HG02938 (cell line): ENCODE data around the gene LCE5A.
"Not testable (repeated sequence)": the region's sequence is repeated elsewhere in the genome, so short reads cannot be mapped to it uniquely, and the experiment has no call there.

Experiments
- ATAC-seq: cut with Tn5 transposase; IDR thresholded peaks from one replicate; pipeline ENCODE4 v1.9.1; 2021; ENCODE audit warnings: mild to moderate bottlenecking, moderate library complexity; ENCODE audit not compliant: unreplicated experiment

LCE5A gene

DNA sequence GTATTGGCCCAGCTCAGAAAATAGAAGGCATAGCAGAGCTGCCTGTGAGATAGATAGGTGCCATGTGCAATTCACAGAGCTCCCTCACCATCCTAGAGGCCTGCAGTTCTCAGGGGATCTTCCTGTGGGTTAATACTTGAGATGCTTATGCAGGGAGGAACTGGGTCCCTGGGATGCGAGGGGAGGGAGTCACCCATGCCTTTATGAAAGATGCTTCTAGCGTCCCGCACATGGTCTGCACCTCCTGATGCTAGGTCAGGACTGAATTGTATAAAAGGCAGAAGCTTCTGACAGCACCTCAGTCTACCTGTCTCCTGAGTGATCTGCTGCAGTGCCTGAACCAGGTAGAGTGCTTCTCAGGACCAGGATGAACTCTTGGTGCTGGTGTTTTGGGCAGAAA is at the start of gene LCE5A:
LCE5A (plus strand) TSS at position 301 of the 400 bp plus-strand sequence. CDS start 732 bp downstream, outside the sequence.
- no peak for ATAC-seq

- ATAC-seq, result no peak
Observed at GRCh38 chr1:152461544-152461943, 49.1 kb upstream of the LCE5A start.

GRCh38 chr1:152462636-152463035 is 48.0 kb upstream of the LCE5A start:
- ATAC-seq, result no peak

DNA sequence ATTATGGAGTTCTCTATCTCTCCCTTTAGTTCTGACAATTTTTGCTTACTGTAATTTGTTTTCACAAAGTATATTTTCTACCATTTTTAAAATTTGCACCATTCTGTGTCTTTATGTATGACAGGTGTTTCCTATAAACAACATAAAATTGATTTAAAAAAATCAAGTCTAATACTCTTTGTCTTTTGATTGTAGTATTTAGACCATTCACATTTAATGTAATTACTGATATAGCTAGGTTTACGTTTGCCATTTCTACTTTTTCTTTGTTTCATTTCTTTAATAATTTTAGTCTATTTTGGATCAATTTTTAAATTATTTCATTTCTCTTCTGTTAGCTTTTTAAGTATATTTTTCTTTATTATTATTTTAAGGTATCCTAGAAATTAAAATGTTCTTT is 44.4 kb upstream of the LCE5A start:
- ATAC-seq, result no peak

GRCh38 chr1:152473887-152474537 is 36.6 kb upstream of the LCE5A start:
- ATAC-seq, result no peak

DNA sequence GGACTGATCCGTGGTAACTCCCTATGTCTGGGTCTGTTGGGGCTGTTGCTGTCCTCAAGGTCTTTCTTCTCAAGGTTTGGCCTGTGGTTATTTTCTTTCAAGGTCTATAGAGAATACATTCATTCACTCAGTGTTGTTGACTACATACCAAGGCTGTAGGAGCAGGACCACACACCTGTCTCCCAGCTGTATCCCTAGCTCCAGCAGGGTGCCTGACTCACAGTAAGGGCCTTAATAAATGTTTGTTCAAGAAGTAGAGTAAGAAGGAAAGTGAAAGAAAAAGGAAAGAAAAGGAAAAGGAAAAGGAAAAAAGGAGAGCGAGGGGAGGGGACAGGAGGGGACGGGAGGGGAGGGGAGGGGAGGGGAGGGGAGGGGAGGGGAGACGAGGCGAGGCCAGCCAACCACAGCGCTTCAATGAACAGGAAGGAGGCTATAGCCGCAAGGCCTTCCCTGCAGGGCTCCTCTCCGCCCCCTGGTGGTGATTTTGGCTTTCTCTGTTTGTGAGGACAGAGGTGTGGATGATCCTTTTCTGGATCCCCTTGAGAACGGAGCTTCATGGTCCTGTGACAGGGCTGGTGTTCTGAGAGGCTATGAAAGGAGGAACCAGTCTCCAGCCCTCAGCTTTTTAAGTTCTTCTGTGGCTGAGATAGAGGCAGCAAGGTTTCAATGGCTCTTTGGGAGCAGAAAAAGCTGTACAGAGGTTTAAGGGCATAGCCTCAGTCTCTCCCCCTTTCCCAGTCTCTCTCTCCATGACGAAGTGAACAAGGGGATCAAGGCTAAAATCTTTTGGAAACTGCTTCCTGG is 30.6 kb upstream of the LCE5A start:
- no peak for ATAC-seq

GRCh38 chr1:152481869-152482664 is 28.5 kb upstream of the LCE5A start:
- no peak for ATAC-seq

- ATAC-seq, result no peak
Observed at GRCh38 chr1:152486400-152487006, 24.1 kb upstream of the LCE5A start.

- no peak for ATAC-seq
Observed at GRCh38 chr1:152487871-152488270, 22.7 kb upstream of the LCE5A start.

DNA sequence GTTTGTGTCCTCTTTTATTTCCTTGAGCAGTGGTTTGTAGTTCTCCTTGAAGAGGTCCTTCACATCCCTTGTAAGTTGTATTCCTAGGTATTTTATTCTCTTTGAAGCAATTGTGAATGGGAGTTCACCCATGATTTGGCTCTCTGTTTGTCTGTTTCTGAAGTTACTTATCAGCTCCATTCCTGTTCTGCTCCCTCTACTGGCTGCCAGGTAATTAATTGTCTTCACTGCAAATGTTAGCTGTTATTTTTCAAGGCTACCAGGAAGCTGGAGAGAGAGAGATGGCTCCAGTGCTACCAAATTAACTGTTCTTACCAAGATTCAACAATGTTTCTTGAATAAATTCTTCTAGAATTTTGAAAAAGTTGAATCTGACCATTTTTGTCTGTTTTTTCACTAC is 19.1 kb upstream of the LCE5A start:
- ATAC-seq, result not testable (repeated sequence)

GRCh38 chr1:152495066-152495675 is 15.4 kb upstream of the LCE5A start:
- no peak for ATAC-seq

DNA sequence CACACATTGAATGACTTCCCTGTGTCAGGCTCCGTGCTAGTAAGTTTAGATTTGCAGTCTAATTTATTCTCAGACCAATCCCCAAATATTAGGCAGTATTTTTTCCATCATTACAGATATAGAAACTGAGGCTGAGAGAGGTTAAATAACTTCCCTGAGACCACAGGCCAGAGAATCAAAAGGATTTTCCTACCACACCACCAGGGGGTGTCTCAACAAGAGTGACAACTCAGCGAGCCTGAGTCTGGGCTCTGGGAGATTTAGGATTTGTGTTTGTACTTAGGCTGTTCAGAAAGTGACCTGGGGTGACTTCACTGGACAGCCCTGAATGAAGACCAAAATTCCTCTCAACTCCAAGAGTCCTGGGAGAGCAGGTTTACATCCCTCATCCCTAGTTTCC is 13.3 kb upstream of the LCE5A start:
- no peak for ATAC-seq

DNA sequence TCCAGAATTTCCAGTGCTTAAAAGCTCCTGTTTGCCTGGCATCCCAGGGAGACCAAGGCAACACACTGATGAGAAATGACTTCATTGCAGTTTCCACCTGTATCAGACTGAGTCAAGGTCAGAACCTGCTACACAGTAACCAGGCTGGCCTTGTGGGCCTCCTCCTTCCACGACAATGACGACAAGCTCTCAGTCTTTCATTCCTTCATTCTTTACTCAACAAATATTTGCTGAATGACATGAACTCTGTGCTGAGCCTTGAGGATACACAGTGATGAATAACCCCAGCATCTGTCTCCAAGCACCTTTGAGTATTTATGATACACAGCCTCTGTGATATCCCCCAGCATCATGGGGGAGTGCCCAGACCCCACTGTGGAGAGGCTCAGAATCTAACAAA is 8.9 kb upstream of the LCE5A start:
- ATAC-seq, result no peak

- no peak for ATAC-seq
Observed at GRCh38 chr1:152502496-152503180, 8.0 kb upstream of the LCE5A start.

DNA sequence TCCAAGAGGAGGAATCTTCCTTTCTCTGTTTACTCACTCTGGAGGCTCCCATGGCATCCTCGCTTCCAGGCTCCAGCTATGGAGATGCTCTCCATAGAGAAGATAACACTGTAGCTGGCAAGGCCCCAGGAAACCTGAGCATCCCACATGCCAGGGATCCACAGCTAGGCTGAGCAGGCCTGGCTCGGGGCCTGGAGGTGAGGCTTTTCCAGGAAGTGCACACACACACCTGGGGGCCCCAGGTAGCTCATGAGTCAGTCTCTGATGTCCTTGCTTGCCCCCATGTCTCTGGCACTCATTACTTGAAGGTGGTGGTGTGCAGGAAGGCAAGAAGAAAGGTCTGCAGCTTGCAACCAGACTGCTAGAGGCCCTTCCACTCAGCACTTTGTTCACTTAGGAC is 5.5 kb upstream of the LCE5A start:
- ATAC-seq, result no peak

DNA sequence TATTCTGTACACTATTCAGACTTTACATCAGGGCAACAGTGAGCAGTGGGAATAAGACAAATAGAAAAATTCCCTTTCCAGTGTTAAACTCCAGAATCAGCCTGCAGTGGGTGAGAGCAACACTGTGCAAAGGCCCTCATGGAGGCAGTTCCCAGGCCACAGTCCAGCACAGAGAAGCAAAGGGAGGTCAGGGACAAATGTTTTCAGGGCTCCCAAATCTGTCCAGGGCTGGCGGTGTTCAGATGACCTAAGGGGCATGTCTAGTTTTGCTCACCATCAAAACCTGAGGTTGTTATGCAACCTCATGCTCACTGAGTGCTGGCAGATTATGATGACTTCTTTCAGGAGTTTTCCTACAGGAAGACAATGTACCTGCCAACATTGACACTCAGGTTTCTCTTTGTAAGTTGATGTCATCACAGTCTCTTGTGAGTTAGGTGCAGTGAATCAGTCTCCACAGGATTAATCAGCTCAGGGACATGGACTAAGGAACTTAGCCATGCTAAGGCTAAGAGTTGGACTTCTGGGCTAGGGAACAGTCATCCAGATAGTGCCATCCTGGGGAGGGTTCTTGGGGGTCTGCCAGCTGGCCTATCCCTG is 3.6 kb upstream of the LCE5A start:
- no peak for ATAC-seq

DNA sequence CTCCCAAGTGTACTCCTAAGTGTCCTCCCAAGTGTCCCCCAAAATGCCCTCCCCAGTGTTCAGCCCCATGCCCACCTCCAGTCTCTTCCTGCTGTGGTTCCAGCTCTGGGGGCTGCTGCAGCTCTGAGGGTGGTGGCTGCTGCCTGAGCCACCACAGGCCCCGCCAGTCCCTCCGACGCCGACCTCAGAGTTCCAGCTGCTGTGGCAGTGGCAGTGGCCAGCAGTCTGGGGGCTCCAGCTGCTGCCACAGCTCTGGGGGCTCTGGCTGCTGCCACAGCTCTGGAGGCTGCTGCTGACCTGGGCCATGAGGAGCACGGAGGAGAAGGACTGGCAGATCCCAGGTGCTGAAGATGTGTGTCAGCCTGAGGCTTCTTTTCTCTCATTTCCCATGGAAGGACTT is 993 bp downstream of the LCE5A start:
- ATAC-seq, result no peak

GRCh38 chr1:152513081-152513480 is 2.5 kb downstream of the LCE5A start:
- no peak for ATAC-seq

GRCh38 chr1:152514715-152515433 is 4.3 kb downstream of the LCE5A start:
- ATAC-seq, result no peak
